BLaER1 (cell line): ENCODE measurements around the gene MPZL3.
A peak's percentile ranks its signal among the peaks of the same experiment; 100 is the strongest.

Source experiments
- H3K27ac ChIP-seq: shearing (Covaris generic); formaldehyde crosslinking; 2 replicates; pipeline ENCODE4 v1.8.1; 2022
- H3K27me3 ChIP-seq: shearing (Covaris generic); formaldehyde crosslinking; 2 replicates; pipeline ENCODE4 v1.8.1; 2022
- H3K36me3 ChIP-seq: shearing (Covaris generic); formaldehyde crosslinking; 2 replicates; pipeline ENCODE4 v1.8.1; 2022
- H3K4me1 ChIP-seq: shearing (Covaris generic); formaldehyde crosslinking; 2 replicates; pipeline ENCODE4 v1.8.1; 2022
- H3K4me2 ChIP-seq: shearing (Covaris generic); formaldehyde crosslinking; 2 replicates; pipeline ENCODE4 v1.8.1; 2022
- H3K4me3 ChIP-seq: shearing (Covaris generic); formaldehyde crosslinking; 2 replicates; pipeline ENCODE4 v1.8.1; 2022
- H3K9ac ChIP-seq: shearing (Covaris generic); formaldehyde crosslinking; 2 replicates; pipeline ENCODE4 v1.8.1; 2022
- H3K9me3 ChIP-seq: shearing (Covaris generic); formaldehyde crosslinking; 2 replicates; pipeline ENCODE4 v1.8.1; 2022
- H4K20me1 ChIP-seq: shearing (Covaris generic); formaldehyde crosslinking; 2 replicates; pipeline ENCODE4 v1.8.1; 2022
- Cebpa-rat ChIP-seq: shearing (Covaris generic); IDR thresholded peaks from 2 replicates; pipeline ENCODE4 v1.8.1; 2022

Gene MPZL3

DNA sequence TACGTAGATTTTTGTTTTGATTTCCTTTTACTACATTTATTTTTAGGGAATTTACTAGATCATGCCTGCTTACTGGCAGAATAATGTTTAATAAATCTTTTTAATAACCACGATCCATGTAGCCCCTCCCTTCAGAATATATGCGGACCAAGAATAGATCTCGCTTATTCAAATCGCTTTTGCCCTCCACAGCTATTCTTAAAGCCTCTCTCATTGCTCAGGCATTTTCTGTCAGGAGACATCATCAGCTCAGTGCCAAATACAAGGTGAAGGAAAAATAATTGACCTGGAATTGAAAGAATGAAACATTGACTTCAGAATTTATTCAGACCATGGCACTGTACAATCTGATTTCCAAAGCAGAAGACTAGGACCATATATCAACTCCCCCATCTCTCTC lies 17.3 kb downstream of the MPZL3 start:
- H3K36me3 ChIP-seq = no peaks in the 10 kb centered on the region
- H3K4me1 ChIP-seq = peaks cover 16% of the 10 kb centered on the region
- no peak overlapping the region for H3K4me3 ChIP-seq
- no peaks in the 10 kb centered on the region for H3K9me3 ChIP-seq
- H3K4me2 ChIP-seq = no peak overlapping the region
- H4K20me1 ChIP-seq = no peaks in the 10 kb centered on the region
- no peak overlapping the region for H3K27ac ChIP-seq
- TF ChIP-seq Cebpa-rat = no peak
- H3K27me3 ChIP-seq = no peaks in the 10 kb centered on the region
- no peak overlapping the region for H3K9ac ChIP-seq

DNA sequence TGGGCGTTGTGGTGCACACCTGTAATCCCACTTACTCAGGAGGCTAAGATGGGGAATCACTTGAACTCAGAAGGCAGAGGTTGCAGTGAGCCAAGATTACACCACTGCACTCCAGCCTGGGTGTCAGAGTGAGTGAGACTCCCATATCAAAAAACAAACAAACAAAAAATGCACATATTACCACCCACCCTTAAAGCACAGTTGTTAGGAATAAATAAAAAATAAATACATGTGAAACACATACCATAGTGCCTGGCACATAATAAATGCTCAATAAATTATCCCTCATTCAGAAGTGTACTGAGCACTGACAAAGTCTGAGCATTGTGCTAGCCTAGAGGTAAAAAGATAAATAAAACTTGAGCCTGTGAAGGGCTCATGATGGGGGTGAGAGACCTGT lies 18.3 kb downstream of the MPZL3 start:
- H3K4me3 ChIP-seq = no peak overlapping the region
- peaks cover 16% of the 10 kb centered on the region for H3K4me1 ChIP-seq
- H4K20me1 ChIP-seq = no peaks in the 10 kb centered on the region
- no peaks in the 10 kb centered on the region for H3K9me3 ChIP-seq
- H3K4me2 ChIP-seq = no peak overlapping the region
- TF ChIP-seq Cebpa-rat = no peak
- H3K27me3 ChIP-seq = no peaks in the 10 kb centered on the region
- no peak overlapping the region for H3K27ac ChIP-seq
- no peak overlapping the region for H3K9ac ChIP-seq
- H3K36me3 ChIP-seq = no peaks in the 10 kb centered on the region

GRCh38 chr11:118233377-118233776 lies 18.8 kb downstream of the MPZL3 start:
- H3K27ac ChIP-seq = no peak overlapping the region
- no peak for TF ChIP-seq Cebpa-rat

GRCh38 chr11:118232659-118233058 lies 19.5 kb downstream of the MPZL3 start:
- Histone ChIP-seq H3K27me3 (no peaks in the 10 kb centered on the region), H4K20me1 (no peaks in the 10 kb centered on the region), H3K4me1 (peaks cover 24% of the 10 kb centered on the region), H3K9ac (no peak overlapping the region), H3K4me3 (no peak overlapping the region), H3K9me3 (no peaks in the 10 kb centered on the region), H3K4me2 (no peak overlapping the region), H3K36me3 (no peaks in the 10 kb centered on the region), H3K27ac (no peak overlapping the region)
- no peak for TF ChIP-seq Cebpa-rat

More at GRCh38 chr11:118233377-118233776, 18.8 kb downstream of the MPZL3 start:
- no peaks in the 10 kb centered on the region for H3K9me3 ChIP-seq
- no peaks in the 10 kb centered on the region for H3K27me3 ChIP-seq
- H3K4me1 ChIP-seq = peaks cover 17% of the 10 kb centered on the region
- no peak overlapping the region for H3K9ac ChIP-seq
- no peaks in the 10 kb centered on the region for H4K20me1 ChIP-seq
- no peak overlapping the region for H3K4me2 ChIP-seq
- H3K36me3 ChIP-seq = no peaks in the 10 kb centered on the region
- no peak overlapping the region for H3K4me3 ChIP-seq

DNA sequence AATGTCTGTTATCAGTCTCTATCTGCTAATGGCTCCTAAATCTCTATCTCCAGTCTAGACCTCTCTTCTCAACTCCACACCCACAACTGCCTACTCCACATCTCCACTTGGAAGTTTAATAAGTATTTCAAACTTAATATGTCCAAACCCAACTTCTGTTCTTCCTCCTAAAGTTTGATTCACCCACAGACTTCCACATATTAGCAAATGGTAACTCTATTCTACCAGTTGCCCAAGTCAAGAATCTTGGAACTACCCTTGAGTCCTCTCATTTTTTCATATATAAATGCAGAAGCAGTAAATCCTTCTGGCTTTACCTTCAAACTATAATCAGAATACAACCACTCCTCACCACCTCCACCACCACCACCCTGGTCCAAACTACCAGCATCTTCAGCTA lies 20.7 kb downstream of the MPZL3 start:
- H3K9ac ChIP-seq = no peak overlapping the region
- no peaks in the 10 kb centered on the region for H3K27me3 ChIP-seq
- no peaks in the 10 kb centered on the region for H4K20me1 ChIP-seq
- no peak overlapping the region for H3K4me2 ChIP-seq
- H3K27ac ChIP-seq = no peak overlapping the region
- H3K4me3 ChIP-seq = no peak overlapping the region
- no peaks in the 10 kb centered on the region for H3K36me3 ChIP-seq
- no peaks in the 10 kb centered on the region for H3K9me3 ChIP-seq
- peaks cover 35% of the 10 kb centered on the region for H3K4me1 ChIP-seq
- no peak for TF ChIP-seq Cebpa-rat

DNA sequence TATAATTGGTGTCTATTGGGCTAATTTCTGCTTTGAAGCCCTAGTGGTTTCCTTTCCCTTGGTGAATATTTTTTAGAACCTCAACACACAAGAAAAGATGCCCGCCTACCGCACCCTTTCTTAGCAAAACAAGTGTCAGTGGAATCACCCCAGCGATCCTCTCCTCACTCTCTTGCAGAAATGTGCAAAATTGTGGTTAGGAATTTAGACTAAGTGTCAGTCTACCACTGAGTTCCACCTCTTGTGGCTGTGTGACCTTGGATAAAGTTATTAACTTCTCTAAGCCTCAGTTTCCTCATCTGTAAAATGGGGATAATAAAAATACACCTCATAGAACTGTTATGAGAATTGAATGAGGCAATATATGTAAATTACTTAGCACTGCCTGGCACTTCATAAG lies 22.1 kb downstream of the MPZL3 start:
- peaks cover 40% of the 10 kb centered on the region for H3K4me1 ChIP-seq
- no peak overlapping the region for H3K9ac ChIP-seq
- H3K4me2 ChIP-seq = peak overlapping the region; percentile 38
- H3K9me3 ChIP-seq = no peaks in the 10 kb centered on the region
- H4K20me1 ChIP-seq = no peaks in the 10 kb centered on the region
- no peak for TF ChIP-seq Cebpa-rat
- H3K27me3 ChIP-seq = no peaks in the 10 kb centered on the region
- no peak overlapping the region for H3K27ac ChIP-seq
- no peaks in the 10 kb centered on the region for H3K36me3 ChIP-seq
- no peak overlapping the region for H3K4me3 ChIP-seq

DNA sequence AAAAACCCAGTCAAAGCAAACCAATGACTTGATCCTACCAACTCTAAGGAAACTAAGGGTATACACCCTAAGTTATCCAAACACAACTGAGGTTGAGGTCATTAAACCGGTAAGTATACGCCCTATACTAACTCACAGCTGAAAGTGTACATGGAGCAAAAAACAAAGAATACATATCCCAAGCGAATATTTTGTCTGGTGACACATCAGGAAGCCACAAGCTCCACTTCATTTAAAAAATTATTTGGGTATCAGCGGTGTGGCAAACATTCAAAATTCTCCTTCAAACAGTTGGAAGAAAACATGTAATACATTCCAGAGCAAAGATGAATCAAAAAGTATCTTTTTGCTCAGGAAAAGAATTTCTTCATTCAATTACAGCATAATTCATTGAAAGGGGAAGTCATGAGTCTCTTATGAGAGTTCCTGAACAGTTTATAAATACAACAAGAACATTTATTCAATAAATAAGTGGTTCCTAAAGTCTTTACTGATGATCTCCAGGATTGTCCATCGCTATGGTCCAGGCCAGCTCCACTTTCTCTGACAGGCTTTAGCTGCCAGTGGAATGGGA lies 22.8 kb downstream of the MPZL3 start:
- no peak overlapping the region for H3K9ac ChIP-seq
- no peaks in the 10 kb centered on the region for H3K27me3 ChIP-seq
- no peaks in the 10 kb centered on the region for H3K9me3 ChIP-seq
- no peaks in the 10 kb centered on the region for H4K20me1 ChIP-seq
- H3K4me2 ChIP-seq = peak overlapping the region; percentile 38
- H3K4me3 ChIP-seq = no peak overlapping the region
- no peak overlapping the region for H3K27ac ChIP-seq
- H3K4me1 ChIP-seq = peaks cover 48% of the 10 kb centered on the region
- no peaks in the 10 kb centered on the region for H3K36me3 ChIP-seq
- no peak for TF ChIP-seq Cebpa-rat

- TF ChIP-seq Cebpa-rat = no peak
- Histone ChIP-seq H3K4me3 (no peak overlapping the region), H3K9me3 (no peaks in the 10 kb centered on the region), H3K36me3 (no peaks in the 10 kb centered on the region), H3K4me1 (peaks cover 57% of the 10 kb centered on the region), H3K27ac (no peak overlapping the region), H3K9ac (no peak overlapping the region), H3K27me3 (no peaks in the 10 kb centered on the region), H3K4me2 (peak overlapping the region; percentile 50), H4K20me1 (no peaks in the 10 kb centered on the region)
Observed at GRCh38 chr11:118227865-118228785, 24.0 kb downstream of the MPZL3 start.

GRCh38 chr11:118226781-118227180 lies 25.4 kb downstream of the MPZL3 start:
- Histone ChIP-seq H4K20me1 (no peaks in the 10 kb centered on the region), H3K4me2 (no peak overlapping the region; the same call in 1 of the 2 replicates), H3K36me3 (no peaks in the 10 kb centered on the region), H3K9ac (no peak overlapping the region), H3K4me1 (peaks cover 57% of the 10 kb centered on the region), H3K4me3 (no peak overlapping the region), H3K9me3 (no peaks in the 10 kb centered on the region), H3K27me3 (no peaks in the 10 kb centered on the region), H3K27ac (no peak overlapping the region)
- TF ChIP-seq Cebpa-rat = no peak

DNA sequence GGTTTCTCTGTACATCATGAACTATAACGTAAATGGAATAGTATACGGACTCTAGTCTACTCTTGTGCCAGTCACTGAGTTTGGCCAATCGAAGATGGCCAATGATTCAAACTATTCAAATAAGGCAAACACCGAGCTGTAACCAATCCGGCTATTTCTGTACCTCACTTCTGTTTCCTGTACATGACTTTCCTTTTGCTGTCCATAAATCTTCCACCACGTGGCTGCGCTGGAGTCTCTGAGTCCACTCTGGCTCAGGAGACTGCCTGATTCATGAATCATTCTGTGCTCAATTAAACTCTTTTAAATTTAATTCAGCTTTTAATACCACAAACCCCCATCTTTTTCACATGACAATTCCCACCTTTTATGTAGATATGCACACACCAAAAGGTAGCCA lies 25.9 kb downstream of the MPZL3 start:
- Histone ChIP-seq H3K4me3 (no peak overlapping the region), H3K27me3 (no peaks in the 10 kb centered on the region), H3K4me1 (peaks cover 57% of the 10 kb centered on the region), H3K4me2 (no peak overlapping the region), H3K9me3 (no peaks in the 10 kb centered on the region), H4K20me1 (no peaks in the 10 kb centered on the region), H3K27ac (no peak overlapping the region), H3K9ac (no peak overlapping the region), H3K36me3 (no peaks in the 10 kb centered on the region)
- TF ChIP-seq Cebpa-rat = no peak
